ENCODE results near the gene DNAH17. TPM values are rescaled to one million over a fixed set of nuclear protein-coding genes. Genes with fewer than 3 reads are reported as not detected.

DNAH17 gene
- total RNA-seq, 1 experiment from 2014 or later, result 0.69 TPM

- H3K27ac ChIP-seq (ENCODE audit: low read depth, low read length), result no peak overlapping the region
- no TSS peak for BruUV-seq (replicated peaks)
- ChIA-PET CTCF (no interaction called here), RAD21 (ENCODE audit: low non-redundant PET in 1 of 2, low total read pairs in 2 of 2, uncharacterized antibody in 2 of 2, unreplicated experiment in 2 of 2) (no interaction called here), POLR2A (no interaction called here)
- no peak overlapping the region for H3K4me2 ChIP-seq (ENCODE audit: low read length)
- intact Hi-C loops (cut with micrococcal nuclease), result no loop called here
- H3K9me3 ChIP-seq (ENCODE audit: control insufficient read depth in 1 of 2, insufficient read depth in 1 of 2, low read depth in 1 of 2, low read length in 2 of 2), result no peaks in the 10 kb centered on the region
- ATAC-seq (no peak), DNase-seq (ENCODE audit: low read depth, low spot score) (no peak)
- H3K4me3 ChIP-seq (replicated peaks in 1 of 2; ENCODE audit: low read depth in 1 of 2, low read length in 2 of 2), result no peak overlapping the region
- no peaks in the 10 kb centered on the region for H3K27me3 ChIP-seq (ENCODE audit: insufficient read depth, low read length)
- H2AFZ ChIP-seq (ENCODE audit: low read depth, low read length, poor library complexity, severe bottlenecking), result no peak overlapping the region
- no peaks in the 10 kb centered on the region for H3K79me2 ChIP-seq (ENCODE audit: insufficient read depth, low read length)
- peaks cover 0 to 11% of the 10 kb centered on the region in 2 experiments; a peak in 2 of 4 replicates for H3K4me1 ChIP-seq (ENCODE audit: control insufficient read depth in 1 of 2, insufficient read depth in 2 of 2, low read length in 2 of 2)
- no peaks in the 10 kb centered on the region for H4K20me1 ChIP-seq (ENCODE audit: insufficient read depth)
- no peaks in the 10 kb centered on the region for H3K9me2 ChIP-seq (ENCODE audit: insufficient read depth)
- H3K36me3 ChIP-seq (ENCODE audit: control insufficient read depth in 1 of 2, insufficient read depth in 2 of 2, low read length in 2 of 2), result no peaks in the 10 kb centered on the region
- no peak overlapping the region for H3K9ac ChIP-seq (ENCODE audit: low read length)
- TF ChIP-seq YY1 (IDR thresholded peaks at IDR 0.05; ENCODE audit: extremely low read depth, insufficient replicate concordance, low read depth, low read length), result no peak
Measured at GRCh38 chr17:78532311-78532710, 44.9 kb downstream of the DNAH17 start.

- no peak for ATAC-seq
- H3K36me3 ChIP-seq (ENCODE audit: control insufficient read depth in 1 of 2, insufficient read depth in 2 of 2, low read length in 2 of 2), result no peaks in the 10 kb centered on the region
- H3K4me2 ChIP-seq (ENCODE audit: low read length), result no peak overlapping the region
- intact Hi-C loops (cut with micrococcal nuclease), result no loop called here
- no peaks in the 10 kb centered on the region for H3K79me2 ChIP-seq (ENCODE audit: insufficient read depth, low read length)
- H3K4me1 ChIP-seq (ENCODE audit: control insufficient read depth in 1 of 2, insufficient read depth in 2 of 2, low read length in 2 of 2), result peaks cover 0 to 11% of the 10 kb centered on the region in 2 experiments; a peak in 2 of 4 replicates
- H3K9me3 ChIP-seq (ENCODE audit: control insufficient read depth in 1 of 2, insufficient read depth in 1 of 2, low read depth in 1 of 2, low read length in 2 of 2), result no peaks in the 10 kb centered on the region
- no peak overlapping the region for H2AFZ ChIP-seq (ENCODE audit: low read depth, low read length, poor library complexity, severe bottlenecking)
- DNase-seq (ENCODE audit: low read depth, low spot score), result no peak
- BruUV-seq (replicated peaks), result no TSS peak
- H3K27ac ChIP-seq (ENCODE audit: low read depth, low read length), result no peak overlapping the region
- H4K20me1 ChIP-seq (ENCODE audit: insufficient read depth), result no peaks in the 10 kb centered on the region
- H3K27me3 ChIP-seq (ENCODE audit: insufficient read depth, low read length), result no peaks in the 10 kb centered on the region
- RAD21 ChIA-PET (ENCODE audit: low non-redundant PET in 1 of 2, low total read pairs in 2 of 2, uncharacterized antibody in 2 of 2, unreplicated experiment in 2 of 2), result no interaction called here
- TF ChIP-seq ATF3 (IDR thresholded peaks at IDR 0.05), result no peak
- no peak overlapping the region for H3K4me3 ChIP-seq (replicated peaks in 1 of 2; ENCODE audit: low read depth in 1 of 2, low read length in 2 of 2)
- CTCF ChIA-PET, result no interaction called here
- POLR2A ChIA-PET, result no interaction called here
- H3K9ac ChIP-seq (ENCODE audit: low read length), result no peak overlapping the region
- no peaks in the 10 kb centered on the region for H3K9me2 ChIP-seq (ENCODE audit: insufficient read depth)
Measured at GRCh38 chr17:78530675-78531074, 46.5 kb downstream of the DNAH17 start.

Data from HCT116 (cell line).